Activated CD4-positive, CD25-positive, alpha-beta regulatory T cell treated with anti-CD3 and anti-CD28 coated beads, Interleukin-2, amount 50 U/mL, for 72 hours (primary cell): Measurements from ENCODE around the gene TRABD2B.
"Not testable (repeated sequence)": the region's sequence is repeated elsewhere in the genome, so short reads cannot be mapped to it uniquely, and the experiment has no call there.

Experiments
- DNase-seq: peaks from one replicate; pipeline ENCODE4 v3.0.0; 2021

Gene TRABD2B

DNA sequence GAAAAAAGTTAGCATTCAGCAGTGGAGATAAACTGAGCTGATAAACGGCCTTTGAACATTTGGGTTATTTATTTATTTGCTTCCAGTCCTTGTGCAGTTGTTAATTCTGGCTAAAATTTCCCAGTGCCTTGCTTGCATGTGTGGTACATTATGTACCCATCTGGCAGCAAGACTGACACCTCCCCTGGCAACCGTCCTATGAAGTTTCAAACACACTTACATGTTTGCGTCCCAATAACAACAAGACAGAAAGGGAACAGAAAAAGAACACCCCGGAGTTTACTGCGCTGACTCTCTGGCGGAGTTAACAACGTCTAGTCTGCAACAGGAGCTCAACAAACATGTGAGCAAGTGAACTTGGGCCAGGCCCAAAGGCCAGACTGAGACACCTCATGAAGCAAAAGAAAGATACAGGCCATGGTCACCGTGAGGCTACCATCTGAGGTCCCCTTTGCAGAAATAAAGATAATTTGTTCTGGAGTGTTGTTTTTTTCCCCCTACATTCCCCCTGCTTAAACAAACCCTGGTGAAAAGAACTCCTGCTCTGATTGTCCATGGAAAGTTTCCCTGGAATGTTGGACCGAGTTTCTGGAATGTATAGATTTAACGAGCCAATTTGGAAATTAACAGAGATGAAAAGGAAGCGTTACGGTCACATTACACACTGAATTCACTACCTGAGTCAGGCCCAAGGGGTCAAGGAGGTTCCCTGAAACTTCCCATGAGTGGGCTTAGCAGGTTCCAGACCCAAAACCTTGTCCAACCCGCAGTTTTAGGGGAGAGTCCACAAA lies 33.4 kb downstream of the TRABD2B start:
- DNase-seq, result no peak

GRCh38 chr1:47962750-47963492 lies 34.3 kb downstream of the TRABD2B start:
- DNase-seq, result no peak

GRCh38 chr1:47961835-47962234 lies 35.4 kb downstream of the TRABD2B start:
- DNase-seq, result not testable (repeated sequence)

- DNase-seq, result not testable (repeated sequence)
Observed at GRCh38 chr1:47956491-47956890, 40.7 kb downstream of the TRABD2B start.

DNA sequence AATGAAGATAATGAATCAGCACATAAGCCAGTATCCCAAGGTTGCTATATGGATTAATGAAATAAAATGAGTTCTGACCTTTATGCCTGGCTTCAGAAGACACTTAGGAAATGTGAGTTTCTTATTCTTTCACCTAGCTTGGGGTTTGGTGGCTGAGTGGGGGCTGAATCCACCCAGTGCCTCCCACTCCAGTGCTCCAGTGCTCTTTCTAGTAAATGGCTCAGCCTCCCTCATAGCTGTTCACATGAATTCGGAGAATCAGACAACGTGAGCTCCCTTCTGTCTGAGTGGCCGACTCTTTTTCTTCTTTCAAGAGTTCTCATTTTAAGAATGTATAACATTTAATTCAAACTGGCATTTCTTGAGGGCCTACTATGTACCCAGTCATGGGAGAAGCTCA lies 43.5 kb downstream of the TRABD2B start:
- DNase-seq, result no peak

- no peak for DNase-seq
Observed at GRCh38 chr1:47951545-47952235, 45.5 kb downstream of the TRABD2B start.

DNA sequence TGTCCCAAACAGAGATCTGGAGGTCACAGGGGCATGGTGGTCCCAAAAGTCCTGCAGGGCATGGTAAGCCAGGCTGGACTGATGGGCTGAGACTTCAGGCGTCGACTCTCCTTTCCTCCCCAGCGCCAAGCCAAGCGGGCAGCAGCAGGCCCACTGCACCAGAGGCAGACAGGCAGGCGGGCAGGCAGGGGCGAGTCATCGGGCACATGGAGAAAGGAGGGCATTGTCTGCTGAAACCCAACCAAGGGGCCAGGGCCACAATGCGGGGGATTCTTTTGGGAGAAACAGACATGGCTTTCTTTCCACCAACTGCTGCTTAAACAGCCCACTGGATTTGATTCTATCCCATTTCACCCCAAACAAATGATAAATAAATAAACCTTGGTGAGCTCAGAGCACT lies 46.2 kb downstream of the TRABD2B start:
- DNase-seq, result no peak

DNA sequence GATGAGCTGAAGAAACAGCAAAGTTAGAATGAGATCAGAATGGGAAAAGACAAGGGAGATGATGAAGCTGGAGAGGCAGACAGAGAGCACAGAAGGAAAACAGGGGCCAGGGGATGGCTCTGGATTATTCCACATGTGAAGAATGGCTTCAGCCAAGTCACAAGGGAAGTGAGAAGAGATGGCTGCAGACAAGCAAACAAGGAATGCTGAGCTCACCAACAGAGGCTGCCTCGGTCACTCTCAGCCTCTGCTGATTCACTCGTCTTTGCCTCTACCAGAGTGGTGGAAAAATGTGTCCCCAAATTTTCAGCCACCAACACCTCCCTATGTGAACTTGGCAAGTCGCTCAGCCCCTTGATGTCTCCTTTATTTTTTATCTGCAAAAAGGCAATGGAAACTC lies 46.7 kb downstream of the TRABD2B start:
- DNase-seq, result no peak

DNA sequence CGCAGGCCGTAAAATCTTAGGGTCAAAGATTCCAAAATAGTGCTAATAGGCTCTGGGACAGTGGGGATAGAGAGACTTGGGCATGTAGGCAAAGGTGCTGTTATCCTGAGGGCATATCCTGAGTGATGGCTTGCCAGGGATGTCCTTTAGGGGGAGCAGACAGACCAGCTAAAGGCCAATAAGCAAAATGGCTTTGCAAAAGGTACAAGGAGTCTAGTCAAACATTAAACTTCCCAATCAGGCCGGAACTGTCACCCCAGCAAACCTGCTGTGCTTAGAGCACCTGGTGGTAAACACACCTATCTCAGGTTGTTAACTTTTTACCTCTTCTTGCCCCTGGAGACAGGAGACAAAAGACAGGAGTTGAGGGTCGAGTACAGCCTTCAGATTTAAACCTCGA lies 49.1 kb downstream of the TRABD2B start:
- no peak for DNase-seq

GRCh38 chr1:47947531-47947930 lies 49.7 kb downstream of the TRABD2B start:
- DNase-seq, result no peak

GRCh38 chr1:47944561-47944960 lies 52.6 kb downstream of the TRABD2B start:
- DNase-seq, result no peak

DNA sequence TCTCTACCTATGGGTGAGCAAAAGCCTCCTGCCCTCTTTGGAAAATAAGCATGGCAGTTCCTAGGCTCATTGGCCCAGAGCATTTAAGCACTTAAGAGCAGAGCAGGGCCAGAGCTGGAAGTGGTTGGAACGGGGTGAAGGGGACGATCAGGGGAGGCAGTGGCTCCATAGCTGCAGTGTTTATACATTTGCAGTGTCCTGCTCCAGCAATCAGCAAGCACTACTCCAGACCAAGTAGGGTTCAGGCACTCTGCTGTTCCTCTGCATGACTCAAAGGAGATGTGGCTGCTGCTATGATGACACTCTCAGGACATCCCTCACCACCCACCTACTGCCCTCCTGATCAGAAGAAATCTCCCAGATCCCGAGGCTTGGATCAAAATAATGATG lies 55.0 kb downstream of the TRABD2B start:
- DNase-seq, result no peak

- no peak for DNase-seq
Observed at GRCh38 chr1:47941609-47942239, 55.5 kb downstream of the TRABD2B start.

GRCh38 chr1:47940779-47941178 lies 56.4 kb downstream of the TRABD2B start:
- DNase-seq, result no peak

DNA sequence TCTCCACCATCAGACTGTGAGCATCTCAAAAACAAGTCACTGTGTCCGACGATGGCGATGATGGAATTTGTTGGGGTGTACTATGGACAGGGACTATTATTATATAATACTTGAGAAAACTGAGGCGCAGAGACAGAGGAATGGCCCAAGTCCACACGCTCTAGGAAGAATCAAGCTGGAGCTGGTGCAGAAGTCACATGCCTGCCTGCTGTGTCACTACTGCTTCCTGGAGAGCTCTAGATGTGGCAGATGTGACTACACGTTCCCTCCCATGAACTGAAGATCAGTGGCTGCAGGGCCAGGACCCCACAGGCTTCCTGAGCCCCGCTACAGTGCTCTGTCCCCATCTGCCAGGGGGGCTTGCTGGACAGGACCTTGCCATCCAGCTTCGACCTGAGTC lies 56.9 kb downstream of the TRABD2B start:
- DNase-seq, result no peak

DNA sequence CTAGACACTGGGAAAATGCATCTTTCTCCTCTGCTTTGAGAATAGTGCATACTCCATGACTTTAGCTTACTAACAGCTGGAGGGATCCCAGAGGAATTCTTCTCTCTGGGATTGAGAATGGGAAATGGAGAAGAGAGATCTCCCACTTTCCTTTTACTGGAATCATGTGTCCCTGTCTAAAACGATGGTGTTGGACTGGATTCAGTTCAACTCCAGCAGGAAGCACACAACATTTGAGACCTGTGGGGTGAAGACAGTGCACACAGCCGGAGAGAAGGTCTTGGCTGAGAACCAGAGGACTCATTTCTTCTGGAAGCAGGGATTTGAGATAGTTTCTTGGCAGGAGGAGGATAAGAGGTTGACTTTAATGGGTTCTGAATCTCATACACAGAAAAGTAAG lies 58.7 kb downstream of the TRABD2B start:
- no peak for DNase-seq

- DNase-seq, result no peak
Observed at GRCh38 chr1:47937586-47938254, 59.5 kb downstream of the TRABD2B start.

- no peak for DNase-seq
Observed at GRCh38 chr1:47936916-47937551, 60.2 kb downstream of the TRABD2B start.

DNA sequence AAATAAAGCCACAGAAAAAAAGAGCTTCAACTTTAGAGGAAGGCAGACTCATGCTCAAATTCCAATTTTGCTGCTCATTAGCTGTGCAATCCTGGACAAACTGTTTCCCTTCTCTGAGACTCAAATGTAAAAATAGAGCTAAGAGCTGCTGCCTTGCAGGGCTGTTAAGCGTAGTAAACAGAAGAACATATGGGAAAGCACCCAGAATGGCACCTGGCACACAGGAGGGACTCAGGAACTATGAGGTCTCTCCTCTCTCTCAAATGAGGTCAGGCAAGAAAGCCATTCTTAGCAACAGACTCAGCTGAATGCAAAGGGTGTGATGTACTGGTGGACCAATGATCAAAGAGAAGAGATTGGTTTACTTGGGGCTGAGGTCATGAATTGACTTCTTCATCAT lies 61.3 kb downstream of the TRABD2B start:
- DNase-seq, result no peak

- no peak for DNase-seq
Observed at GRCh38 chr1:47935163-47935562, 62.0 kb downstream of the TRABD2B start.

DNA sequence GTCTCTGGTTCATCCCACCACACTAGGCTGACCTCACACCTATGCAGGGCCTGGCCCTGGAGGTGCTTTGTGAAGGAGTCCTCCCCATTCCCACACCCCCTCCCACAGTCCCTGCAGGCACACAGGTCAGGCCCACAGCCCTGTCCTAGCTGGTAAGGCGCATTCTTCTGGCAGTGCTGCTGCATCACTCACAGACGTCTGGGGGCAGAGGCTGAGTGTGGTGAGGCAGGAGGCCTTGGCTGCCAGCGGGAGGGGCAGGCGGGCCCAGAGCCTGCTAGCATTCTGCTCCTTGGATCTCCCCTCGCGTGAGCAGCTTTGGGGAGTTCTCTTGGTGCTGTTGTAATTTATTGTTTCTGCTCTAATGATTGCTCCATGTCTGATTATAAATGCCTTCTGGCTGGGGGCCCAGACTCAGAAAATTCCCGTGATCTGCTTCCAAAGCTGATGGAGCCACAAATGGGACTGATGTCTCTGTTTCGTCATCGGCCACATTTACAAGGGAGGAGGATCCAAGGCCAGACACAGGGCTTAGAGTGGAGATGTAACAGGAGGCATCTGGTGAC lies 62.9 kb downstream of the TRABD2B start:
- DNase-seq, result no peak

DNA sequence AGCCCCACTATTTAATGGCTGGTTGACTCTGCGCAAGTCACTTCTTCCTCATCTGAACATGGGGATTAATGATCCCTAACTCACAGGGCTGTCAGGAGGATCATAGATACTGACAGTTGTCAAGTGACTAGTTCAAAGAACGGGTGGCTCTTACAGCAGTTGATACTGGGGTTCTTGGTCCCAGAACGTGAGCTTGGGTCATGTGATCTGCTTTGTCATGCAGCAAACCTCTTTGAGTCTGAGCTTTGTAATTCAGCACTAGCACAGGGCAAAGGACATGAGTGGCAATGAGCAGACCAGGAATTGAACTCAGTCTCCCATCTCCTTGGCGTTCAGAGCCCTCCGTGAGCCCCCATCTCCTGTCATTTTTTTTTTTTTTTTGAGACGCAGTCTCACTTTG lies 64.4 kb downstream of the TRABD2B start:
- DNase-seq, result no peak
